Fibroblast of the conjunctiva (primary cell): ENCODE results near the gene NCKAP5L.
"Not testable (repeated sequence)": the region's sequence is repeated elsewhere in the genome, so short reads cannot be mapped to it uniquely, and the experiment has no call there.

Experiments used
- DNase-seq: peaks from one replicate; pipeline ENCODE4 v3.0.0-alpha.2; 2010; ENCODE audit warnings: low read depth

Gene NCKAP5L

DNA sequence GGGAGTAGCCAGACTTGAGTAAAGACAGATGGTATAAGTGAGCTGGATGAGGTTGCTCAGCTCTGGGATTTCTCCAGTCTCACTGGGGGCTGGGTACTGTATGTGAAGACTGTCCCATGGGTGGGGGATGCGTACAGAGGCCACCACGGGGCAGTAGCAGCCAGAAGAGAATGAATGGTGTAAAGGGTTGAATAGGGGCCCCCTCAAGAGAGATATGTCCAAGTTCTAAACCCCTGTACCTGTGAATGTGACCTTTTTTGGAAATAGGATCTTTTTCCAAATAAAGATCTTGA lies 36.5 kb upstream of the NCKAP5L start:
- DNase-seq, result no peak

DNA sequence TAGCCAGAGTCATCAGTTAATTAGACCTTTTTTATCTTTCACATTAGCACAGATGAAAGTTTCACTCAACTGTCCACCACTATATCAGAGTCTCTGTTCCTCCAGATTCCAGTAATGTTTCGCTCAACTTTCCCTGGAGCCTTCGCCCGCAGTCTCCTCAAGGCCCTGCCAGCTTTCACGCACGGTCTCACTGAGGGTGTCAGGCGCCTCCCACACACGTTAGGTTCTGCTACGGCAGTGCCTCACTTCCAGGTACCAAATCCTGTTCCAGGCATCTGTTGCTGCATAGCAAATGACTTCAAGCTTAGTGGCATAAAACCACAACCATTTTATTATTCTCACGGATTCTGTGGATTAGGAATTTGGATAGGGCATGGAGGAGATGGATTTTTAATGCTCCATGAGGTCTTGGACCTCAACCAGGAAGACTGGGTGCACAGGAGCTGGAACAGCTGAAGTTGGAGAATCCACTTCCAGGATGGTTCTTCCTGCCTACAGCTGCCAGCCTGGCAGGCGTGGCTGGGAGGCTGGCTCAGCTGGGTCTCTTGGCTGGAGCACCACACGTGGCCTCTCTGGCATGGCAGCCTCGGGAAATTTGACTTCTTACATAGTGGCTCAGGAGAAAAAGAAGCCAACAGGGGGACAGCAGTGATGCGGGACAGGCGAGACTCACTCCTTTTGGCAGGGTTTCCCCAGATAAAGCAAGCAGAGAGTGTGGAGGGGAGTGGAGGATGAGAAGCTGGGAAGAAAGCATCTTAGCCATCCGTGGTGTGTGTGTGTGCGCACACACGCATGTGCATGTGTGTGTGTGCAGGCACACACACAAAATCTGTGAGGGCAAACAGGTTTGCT lies 36.0 kb upstream of the NCKAP5L start:
- no peak for DNase-seq

DNA sequence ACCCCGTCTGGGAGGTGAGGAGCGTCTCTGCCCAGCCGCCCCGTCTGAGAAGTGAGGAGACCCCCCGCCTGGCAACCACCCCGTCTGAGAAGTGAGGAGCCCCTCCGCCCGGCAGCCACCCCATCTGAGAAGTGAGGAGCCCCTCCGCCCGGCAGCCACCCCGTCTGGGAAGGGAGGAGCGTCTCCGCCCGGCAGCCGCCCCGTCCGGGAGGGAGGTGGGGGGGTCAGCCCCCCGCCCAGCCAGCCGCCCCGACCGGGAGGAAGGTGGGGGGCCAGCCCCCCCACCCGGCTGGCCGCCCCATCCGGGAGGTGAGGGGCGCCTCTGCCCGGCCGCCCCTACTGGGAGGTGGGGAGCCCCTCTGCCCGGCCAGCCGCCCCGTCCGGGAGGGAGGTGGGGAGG lies 32.7 kb upstream of the NCKAP5L start:
- not testable (repeated sequence) for DNase-seq

DNA sequence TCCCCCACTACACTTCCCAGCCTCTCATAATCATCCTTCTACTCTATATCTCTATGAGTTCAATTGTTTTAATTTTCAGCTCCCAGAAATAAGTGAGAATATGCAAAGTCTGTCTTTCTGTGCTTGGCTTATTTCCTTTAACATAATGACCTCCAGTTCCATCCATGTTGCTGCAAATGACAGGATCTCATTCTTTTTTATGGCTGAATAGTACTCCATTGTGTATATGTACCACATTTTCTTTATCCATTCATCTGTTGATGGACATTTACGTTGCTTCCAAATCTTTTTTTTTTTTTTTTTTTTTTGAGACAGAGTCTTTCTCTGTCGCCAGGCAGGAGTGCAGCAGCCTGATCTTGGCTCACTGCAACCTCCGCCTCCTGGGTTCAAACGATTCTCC lies 27.7 kb upstream of the NCKAP5L start:
- not testable (repeated sequence) for DNase-seq

DNA sequence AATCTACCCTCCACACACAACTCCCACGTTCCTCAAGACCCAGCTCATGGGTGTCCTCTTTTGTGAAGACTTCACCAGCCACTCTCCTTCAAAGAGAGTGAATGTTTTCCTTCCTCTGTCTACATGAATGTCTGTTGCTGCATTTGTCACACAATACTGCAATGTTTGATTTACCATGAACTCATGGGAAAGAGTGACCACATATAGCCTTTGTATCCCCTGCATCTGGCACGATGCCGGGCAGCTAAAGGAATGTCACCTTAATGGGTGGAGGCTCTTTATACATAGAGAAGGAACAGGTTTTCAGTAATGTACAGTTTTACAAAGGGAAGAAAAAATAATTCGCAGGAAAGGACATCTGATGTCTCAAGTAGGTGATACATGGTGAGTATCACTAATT lies 26.8 kb upstream of the NCKAP5L start:
- DNase-seq, result no peak

DNA sequence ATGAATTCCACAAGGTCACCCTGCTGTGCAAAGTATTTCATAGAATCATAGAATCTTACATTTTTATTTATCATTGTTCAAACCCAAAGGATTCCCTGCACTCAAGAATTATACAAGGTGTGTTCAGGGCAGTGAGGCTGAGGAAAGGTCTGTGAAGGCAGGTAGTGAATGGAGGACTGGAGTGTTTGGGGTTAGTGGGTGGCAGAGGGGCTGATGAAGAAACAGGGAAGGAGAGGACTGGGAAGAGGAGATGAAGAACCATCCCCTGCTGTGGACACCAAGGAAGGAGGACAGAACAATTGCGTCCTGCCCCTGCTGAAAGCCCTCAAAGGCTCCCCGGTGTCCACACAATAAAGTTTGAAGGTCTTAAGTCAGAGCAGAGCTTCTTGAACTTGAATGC lies 25.5 kb upstream of the NCKAP5L start:
- DNase-seq, result no peak

DNA sequence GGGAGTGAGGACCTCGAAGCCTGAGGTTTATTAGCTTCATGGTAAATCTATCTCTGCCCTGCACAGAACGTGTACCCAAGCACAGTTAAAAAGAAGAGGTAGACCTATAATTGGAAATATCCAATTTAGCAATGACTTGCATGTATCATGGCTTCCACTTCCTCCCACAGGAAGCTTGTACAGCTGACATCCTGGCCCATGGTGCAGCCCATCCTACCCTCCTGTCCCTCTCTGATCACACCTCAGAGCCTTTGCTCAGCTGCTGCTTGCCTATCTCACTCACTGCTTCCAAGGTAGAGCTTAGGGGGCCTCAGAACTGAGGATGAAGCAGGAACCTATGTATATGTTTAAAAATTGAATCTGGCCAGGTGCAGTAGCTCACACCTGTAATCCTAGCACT lies 18.9 kb upstream of the NCKAP5L start:
- no peak for DNase-seq

DNA sequence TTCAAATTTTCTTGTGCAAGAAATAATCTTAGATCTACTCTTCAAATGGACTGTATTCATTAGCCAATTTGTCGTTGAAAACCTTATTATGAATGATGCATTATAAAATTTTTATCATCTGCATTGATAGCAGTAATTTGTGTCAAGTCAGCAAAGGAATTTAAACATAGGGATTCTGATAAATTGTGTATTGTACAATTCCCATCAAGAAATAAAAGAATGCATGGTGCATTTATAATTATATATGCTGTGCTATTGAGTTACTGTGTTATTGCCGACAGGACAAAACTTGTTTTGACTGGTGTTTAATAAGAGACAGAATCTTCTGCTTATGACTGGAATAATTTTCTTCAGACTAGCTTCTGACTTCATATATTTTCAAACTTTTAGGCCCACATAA lies 17.8 kb upstream of the NCKAP5L start:
- no peak for DNase-seq

DNA sequence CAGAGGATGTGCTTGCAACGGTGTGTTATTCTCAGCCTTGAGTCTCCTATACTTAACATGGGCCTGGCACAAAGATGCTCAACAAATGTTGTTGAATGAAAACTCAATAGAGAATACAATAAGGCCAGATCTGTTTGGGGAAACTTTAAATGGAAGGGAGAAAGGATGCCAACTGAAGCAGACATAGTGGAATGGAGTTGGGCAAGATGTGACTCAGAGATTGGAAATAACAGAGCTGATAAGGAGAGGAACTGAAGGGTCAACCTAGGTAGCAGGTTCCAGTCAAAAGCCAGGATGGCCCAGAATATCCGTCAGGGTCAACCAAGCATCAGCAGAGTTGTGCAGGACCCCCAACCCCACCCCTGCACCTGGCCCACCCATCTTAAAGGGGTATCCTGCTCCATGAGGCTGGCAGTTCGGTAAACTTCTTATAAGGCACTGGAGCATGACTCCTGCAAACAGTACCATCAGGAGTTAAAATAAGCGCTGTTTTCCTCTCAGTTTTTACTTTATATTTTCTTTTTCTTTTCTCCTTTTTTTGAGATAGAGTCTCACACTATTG lies 15.7 kb upstream of the NCKAP5L start:
- DNase-seq, result no peak

DNA sequence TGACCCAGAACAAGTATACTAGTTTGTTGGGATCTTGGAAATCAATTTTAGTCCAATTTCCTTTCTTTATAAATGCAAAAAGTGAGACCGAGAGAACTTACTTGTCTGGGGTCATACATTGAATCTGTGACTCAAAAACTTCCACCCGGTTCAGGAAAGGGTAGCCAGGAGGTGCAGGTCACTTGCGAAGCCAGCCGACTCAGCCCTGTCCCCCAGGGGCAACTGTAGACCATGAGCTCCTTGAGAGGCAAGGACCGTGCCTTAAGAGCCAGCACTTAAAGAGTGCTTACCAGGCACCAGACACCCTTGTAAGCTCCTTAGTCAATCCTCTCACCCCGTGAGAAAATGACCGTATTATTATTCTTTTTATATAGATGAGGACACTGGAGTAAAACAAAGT lies 15.2 kb upstream of the NCKAP5L start:
- DNase-seq, result no peak

DNA sequence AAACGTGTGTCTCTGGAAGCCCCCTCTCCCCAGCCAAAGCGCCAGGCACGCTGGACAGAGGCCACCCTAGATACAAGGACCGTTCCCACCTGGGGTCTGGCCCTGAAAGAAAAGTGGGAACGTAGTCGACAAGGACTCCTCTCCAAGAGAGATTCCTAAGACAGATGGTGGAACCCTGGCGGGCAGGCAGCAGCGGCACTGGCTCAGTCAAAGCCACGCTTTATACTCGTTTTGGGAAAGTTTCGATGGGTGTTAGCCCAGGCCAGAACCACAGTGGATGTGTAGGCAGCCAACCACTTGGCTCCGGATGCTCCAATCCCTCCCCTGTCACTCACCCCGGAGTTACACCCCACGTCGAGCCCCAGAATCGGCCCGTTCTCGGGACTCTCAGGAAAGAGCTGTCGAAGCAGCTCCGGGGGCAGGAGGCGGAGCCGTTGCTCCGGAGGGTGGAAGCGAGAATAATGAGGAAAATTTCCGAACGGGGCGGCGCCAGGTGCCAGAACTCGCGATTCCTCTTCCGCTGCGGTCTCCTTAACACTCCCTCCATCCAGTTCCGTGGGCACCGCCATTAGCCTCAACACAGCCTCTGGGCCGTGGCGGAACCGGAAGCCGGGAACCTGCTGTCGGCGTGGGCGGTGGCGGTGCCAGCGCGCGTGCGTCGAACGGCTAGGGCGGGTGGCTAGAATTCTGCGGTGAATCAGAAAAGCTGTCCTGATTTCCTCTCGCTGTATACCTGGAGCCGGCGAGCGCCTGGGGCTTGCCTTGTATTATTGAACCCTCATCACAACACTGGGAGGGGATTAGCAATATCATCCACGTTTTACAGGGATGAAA lies 14.5 kb upstream of the NCKAP5L start, which contains the start of gene BCDIN3D:
Gene BCDIN3D (minus strand): TSS at position 588 of the 834 bp plus-strand sequence. CDS start 19 bp downstream, at position 569.
- peak; percentile 86 for DNase-seq

DNA sequence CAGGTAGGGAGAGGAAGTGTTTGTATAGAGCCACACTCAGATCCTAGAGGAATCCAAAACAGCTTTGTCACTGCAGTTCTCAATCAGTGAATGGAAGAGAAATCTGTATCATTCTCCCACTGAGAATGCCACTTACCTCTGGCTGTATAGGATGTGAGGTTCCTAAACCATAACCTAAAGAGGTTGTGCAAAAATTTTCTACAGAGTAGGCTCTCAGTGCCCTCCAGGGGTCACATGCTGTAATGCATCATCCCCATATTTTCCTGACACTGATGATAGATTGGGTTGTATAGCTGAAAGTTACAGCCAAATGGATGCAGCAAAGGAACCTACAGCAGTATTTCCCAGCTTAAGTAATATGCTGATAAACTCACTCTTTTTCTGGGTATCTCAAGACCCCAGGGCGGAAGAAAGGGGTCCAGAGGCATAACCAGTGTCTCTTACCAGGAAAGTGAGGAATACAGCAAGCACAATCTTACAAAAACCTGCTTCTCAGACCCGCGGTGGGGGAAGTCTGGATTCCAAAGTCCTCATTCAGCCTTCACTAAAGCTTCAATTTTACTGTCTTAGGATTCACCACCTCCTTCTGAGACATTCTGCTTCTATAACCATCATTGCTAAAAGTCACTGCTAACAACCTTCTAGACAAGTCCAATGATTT lies 10.9 kb upstream of the NCKAP5L start:
- no peak for DNase-seq

DNA sequence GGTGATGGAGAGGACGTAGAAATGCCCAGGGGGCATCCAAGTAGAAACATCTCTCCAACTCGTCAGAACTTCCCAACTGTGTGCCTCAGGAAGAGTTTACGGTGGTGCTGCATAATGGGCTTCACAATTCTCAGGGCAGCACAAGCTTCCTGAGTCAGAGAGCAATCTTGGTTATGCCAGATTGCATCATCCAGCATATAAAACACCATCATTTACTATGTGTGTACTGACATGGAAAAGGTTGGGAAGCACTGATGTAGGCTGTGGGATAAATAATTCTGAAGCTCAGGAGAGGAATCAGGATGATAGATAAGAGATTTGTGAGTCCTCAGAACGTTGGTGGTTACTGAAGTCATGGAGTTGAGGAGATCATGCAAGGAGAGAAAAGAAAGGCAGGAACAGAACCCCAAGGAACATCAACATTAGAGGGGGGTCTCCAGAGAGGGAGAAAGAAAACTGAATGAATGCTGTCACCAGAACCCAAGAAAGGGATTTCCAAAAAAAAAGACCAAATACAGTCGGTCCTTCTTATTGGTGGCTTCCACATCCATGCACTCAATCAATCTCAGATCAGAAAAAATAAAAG lies 4.7 kb upstream of the NCKAP5L start:
- peak; percentile 77 for DNase-seq

DNA sequence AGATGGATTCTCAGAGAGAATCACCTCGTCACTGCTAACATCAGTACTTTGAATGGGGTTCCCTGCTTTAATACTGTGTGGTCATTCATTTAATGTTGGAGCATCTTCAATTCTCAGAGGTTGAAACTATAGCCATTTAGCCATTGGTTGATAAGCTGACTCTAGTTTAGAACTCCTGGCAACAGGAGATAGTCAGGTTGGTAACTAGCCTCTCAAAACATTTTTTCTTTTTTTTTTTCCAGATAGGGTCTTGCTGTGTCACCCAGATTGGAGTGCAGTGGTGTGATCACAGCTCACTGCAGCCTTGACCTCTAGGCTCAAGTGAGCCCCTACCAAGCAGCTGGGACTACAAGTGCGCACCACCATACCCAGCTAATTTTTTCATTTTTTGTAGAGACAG lies 3.5 kb upstream of the NCKAP5L start:
- no peak for DNase-seq

DNA sequence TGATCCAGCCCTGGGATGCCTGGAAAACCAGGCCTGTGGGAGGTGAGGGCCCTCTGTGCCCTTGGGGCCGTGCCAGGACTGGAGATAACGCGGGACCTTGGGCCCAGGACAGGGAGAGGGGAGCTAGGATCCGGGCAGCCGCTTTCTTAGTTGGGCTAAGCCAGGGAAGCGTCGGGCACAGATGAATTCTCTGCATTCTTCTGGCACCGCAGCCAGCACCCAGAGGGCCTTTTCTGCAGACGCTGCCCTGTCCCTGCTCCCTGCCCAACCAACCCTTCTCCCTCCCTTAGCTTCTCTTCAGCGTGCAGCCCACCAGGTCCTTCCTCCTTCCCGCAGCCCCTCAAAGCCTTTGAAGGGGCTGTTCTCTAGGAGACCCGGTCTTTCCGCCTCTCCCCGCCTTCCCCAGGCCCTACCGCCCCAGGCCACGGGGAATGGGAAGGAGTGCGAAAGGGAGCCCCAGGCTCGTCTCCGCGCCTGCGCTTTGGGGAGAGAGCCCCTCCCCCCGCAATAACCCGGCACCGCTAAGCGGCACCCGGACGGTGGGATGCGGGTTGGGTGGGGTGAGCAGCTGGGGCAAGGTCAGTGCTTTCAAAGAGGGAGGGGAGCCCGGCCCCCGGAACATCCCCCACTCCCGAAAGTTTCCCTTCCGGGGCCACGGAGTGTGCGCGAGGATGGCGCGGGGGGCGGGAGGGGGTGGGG lies 663 bp downstream of the NCKAP5L start:
- no peak for DNase-seq

DNA sequence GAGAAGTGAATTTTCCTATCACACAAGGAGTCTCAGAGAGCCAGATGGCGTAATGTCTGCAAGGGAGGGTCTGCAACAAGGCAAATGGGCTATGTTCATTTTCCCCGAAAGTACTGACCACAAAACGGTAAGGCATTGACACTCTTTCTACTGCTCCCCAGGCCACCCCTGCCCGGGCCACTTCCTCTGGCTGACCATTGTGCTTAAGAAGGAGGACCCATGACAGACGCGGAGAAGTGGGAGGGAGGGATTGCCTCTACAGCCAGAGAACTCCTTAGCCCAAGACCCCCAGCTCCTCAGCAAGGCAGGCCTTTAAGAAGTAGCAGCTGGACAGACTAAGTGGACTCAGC lies 1.2 kb downstream of the NCKAP5L start:
- DNase-seq, result no peak

DNA sequence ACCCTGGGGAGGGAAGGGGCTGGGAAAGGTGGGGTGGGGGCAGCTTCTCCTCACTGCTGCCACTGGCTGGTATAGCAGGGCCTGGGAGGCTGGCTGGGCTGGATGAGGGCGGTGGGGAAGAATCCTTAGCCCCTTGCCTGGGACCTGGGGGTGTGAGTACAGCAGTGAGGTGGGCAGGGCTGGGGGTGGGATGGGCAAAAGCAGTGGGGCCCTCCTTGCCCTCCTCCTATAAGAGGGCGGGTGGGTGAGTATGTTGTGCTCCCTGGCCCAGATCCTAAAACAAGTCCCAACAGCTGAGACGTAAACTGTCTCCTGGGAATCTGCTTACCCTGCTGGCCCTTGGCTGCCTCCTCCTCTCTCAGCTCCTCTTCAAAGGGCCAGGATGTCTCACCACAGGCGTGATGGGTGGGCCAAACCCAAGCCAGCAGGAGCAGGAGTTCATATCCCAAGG lies 2.2 kb downstream of the NCKAP5L start:
- no peak for DNase-seq

DNA sequence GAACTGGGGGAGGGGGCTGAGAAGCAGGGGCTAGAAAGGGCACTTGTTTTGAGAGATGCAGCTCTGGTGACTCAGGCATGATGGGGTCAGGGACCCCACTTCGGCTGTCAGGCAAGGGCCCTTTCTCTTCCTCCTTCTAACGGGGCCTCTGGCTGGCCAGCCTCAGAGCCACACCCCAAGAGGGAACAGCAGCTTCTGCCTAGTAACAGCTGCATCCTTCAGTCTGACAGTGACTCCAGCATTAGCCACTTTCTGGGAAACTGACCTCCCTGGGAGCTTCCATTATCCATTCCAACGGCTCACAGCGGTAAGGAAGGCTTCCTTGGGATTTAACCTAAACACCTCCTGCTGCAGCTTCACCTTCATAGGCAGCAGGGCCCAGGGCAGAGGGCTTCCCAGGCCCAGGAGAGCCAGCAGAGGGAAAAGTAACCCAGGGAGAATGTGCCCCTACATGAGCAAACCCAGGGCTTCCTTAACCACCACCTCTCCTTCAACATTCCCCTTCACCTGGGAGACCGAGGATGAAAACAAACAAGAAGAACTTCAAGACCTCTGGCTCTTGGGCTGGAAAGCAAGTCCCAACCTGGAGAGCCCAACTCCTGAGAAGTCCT lies 2.7 kb downstream of the NCKAP5L start:
- no peak for DNase-seq

DNA sequence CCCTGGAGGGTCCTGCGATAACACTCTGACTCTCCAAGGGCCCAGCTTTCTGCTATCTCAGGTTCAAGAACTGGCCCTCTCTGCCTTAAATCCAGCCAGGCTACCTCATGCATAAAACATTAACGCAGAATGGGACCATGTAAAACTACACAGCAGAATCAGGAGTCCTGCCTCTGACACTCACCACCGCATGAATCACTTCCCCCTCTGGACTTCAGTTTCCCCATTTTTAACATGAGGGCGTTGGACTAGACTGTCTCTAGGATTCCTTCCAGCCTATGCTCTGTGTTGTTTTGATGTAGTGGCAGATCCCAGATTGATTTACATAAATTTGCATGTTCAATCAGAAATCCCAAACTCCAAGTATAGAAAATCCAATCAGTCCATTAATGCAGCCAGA lies 3.3 kb downstream of the NCKAP5L start:
- no peak for DNase-seq

DNA sequence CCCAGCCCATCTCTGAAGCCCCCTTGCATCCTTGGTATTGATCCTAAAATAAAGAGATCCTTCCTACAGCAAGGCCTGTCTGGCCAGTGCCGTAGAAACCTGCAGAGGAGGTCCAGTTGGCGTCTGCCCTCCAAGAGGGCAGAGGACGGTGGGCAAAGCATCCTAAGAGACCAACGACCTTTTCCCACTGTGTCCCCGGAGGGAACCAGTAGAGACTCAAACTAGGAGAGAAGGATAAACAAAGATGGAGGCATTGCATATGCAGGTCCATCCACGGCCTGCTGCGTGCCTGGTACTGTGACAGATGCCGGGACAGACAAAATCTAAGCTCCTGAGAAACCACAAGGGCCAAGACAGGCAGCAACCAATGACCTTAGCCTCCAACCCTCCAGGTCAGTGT lies 3.8 kb downstream of the NCKAP5L start:
- no peak for DNase-seq

DNA sequence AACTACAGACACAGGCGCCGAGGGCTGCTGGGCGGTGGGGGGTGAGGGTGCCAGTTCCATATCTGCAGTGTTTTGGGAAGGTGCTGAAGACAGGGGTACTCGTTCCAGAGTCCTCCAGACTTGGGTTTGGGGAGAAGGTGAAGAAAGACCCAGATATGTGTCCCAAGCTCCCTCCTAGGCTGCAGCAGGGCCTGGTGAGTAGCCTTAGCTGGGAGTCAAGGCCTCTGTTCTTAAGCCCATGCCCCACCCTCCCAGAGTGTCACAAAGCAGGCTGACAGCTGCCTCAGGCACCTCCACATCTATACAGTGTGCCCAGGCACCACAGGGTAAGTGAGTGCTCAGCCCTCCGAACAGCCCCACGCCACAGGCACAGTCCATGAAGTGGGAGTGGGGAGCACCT lies 4.3 kb downstream of the NCKAP5L start:
- no peak for DNase-seq
